RWPE2 (cell line): ENCODE data around the gene PTPDC1.
A peak's percentile ranks its signal among the peaks of the same experiment; 100 is the strongest.

Experiments
- ATAC-seq: fragments of 200-7000 bp; cut with Tn5 transposase; 3 replicates; pipeline ENCODE4 v1.9.1; 2021; ENCODE audit warnings: low read depth
- DNase-seq: peaks from one replicate; pipeline ENCODE4 v3.0.0-alpha.2; 2020; ENCODE audit warnings: low spot score
- H3K27ac ChIP-seq: fragments of 450-650 bp; 2 replicates; pipeline ENCODE4 v1.5.1; 2017; ENCODE audit warnings: mild to moderate bottlenecking; ENCODE audit not compliant: poor library complexity, severe bottlenecking
- H3K27me3 ChIP-seq: fragments of 250-450 bp; sonication (Bioruptor Pico); 2 replicates; pipeline ENCODE4 v1.5.1; 2021; ENCODE audit warnings: mild to moderate bottlenecking, moderate library complexity; ENCODE audit not compliant: insufficient read depth, poor library complexity, severe bottlenecking
- H3K36me3 ChIP-seq: fragments of 250-450 bp; sonication (Bioruptor Pico); 2 replicates; pipeline ENCODE4 v1.5.1; 2020; ENCODE audit warnings: low read depth, mild to moderate bottlenecking, moderate library complexity
- H3K4me1 ChIP-seq: fragments of 250-450 bp; sonication (Bioruptor Pico); 2 replicates; pipeline ENCODE4 v1.5.1; 2021; ENCODE audit warnings: mild to moderate bottlenecking, moderate library complexity; ENCODE audit not compliant: insufficient read depth, poor library complexity, severe bottlenecking
- H3K4me3 ChIP-seq: fragments of 250-450 bp; sonication (Bioruptor Pico); 2 replicates; pipeline ENCODE4 v1.5.1; 2021; ENCODE audit warnings: mild to moderate bottlenecking, moderate library complexity; ENCODE audit not compliant: severe bottlenecking
- H3K9me3 ChIP-seq: fragments of 250-450 bp; sonication (Bioruptor Pico); 2 replicates; pipeline ENCODE4 v1.5.1; 2021; ENCODE audit warnings: mild to moderate bottlenecking, moderate library complexity; ENCODE audit not compliant: severe bottlenecking
- CTCF ChIP-seq: fragments of 450-650 bp; IDR thresholded peaks from one replicate; pipeline ENCODE4 v1.5.1; 2017; ENCODE audit warnings: mild to moderate bottlenecking, moderate library complexity; ENCODE audit not compliant: poor library complexity, severe bottlenecking

The PTPDC1 gene

GRCh38 chr9:94084314-94084713, at the start of gene PTPDC1:
TSS of gene PTPDC1 (plus strand) at chr9:94084464. CDS start at chr9:94084531, 67 bp downstream.
- peaks cover 23% of the 10 kb centered on the region for H3K4me1 ChIP-seq
- ATAC-seq (peak; percentile 51; the same call in 1 of the 3 replicates), DNase-seq (no peak)
- no peak within 1 kb of the TSS for H3K27ac ChIP-seq
- H3K4me3 ChIP-seq = no peak within 1 kb of the TSS
- H3K9me3 ChIP-seq = no peaks in the 10 kb centered on the region
- H3K27me3 ChIP-seq = no peaks in the 10 kb centered on the region
- peaks cover 10% of the 10 kb centered on the region for H3K36me3 ChIP-seq
- TF ChIP-seq CTCF = no peak

GRCh38 chr9:94034511-94034910, 49.8 kb upstream of the PTPDC1 start:
- Histone ChIP-seq H3K9me3 (no peaks in the 10 kb centered on the region), H3K4me3 (no peak overlapping the region), H3K27ac (no peak overlapping the region), H3K27me3 (no peaks in the 10 kb centered on the region), H3K4me1 (peaks cover 10% of the 10 kb centered on the region), H3K36me3 (no peaks in the 10 kb centered on the region)
- ATAC-seq (no peak), DNase-seq (no peak)
- TF ChIP-seq CTCF = no peak

GRCh38 chr9:94039786-94040185, 44.5 kb upstream of the PTPDC1 start:
- DNase-seq = no peak
- Histone ChIP-seq H3K27ac (no peak overlapping the region), H3K27me3 (no peaks in the 10 kb centered on the region), H3K4me1 (no peaks in the 10 kb centered on the region), H3K9me3 (no peaks in the 10 kb centered on the region), H3K36me3 (no peaks in the 10 kb centered on the region; the same call in 1 of the 2 replicates), H3K4me3 (no peak overlapping the region)
- TF ChIP-seq CTCF = no peak
- ATAC-seq = no peak

GRCh38 chr9:94042516-94043360, 41.5 kb upstream of the PTPDC1 start:
- ATAC-seq = no peak
- Histone ChIP-seq H3K27me3 (no peaks in the 10 kb centered on the region), H3K36me3 (no peaks in the 10 kb centered on the region; the same call in 1 of the 2 replicates), H3K4me1 (no peaks in the 10 kb centered on the region), H3K27ac (no peak overlapping the region), H3K9me3 (no peaks in the 10 kb centered on the region), H3K4me3 (no peak overlapping the region)
- no peak for DNase-seq
- TF ChIP-seq CTCF = no peak

- Histone ChIP-seq H3K4me3 (no peak overlapping the region), H3K4me1 (no peaks in the 10 kb centered on the region), H3K27me3 (no peaks in the 10 kb centered on the region), H3K36me3 (peaks cover 8% of the 10 kb centered on the region), H3K9me3 (peaks cover 4% of the 10 kb centered on the region), H3K27ac (no peak overlapping the region)
- ATAC-seq (no peak), DNase-seq (no peak)
- no peak for TF ChIP-seq CTCF
Observed at GRCh38 chr9:94054716-94055115, 29.5 kb upstream of the PTPDC1 start.
